ENCODE results near the gene TBC1D14. TPM values are rescaled to one million over a fixed set of nuclear protein-coding genes. Genes with fewer than 3 reads are reported as not detected.

Gene TBC1D14
- polyA plus RNA-seq, 2 donors = 13.4 to 23.2 TPM

Other genes with a start within 250 kb of the TBC1D14 start
- gene S100P, start 215.9 kb upstream of the TBC1D14 start, polyA plus RNA-seq = 100 to 1,000 TPM in 1 of 2 donors, 10 to 100 TPM in 1; 60.0 to 290 TPM
- 10 to 100 TPM; 47.1 to 54.9 TPM for gene MRFAP1L1, start 200.0 kb upstream of the TBC1D14 start, polyA plus RNA-seq
- gene BLOC1S4, start 193.7 kb upstream of the TBC1D14 start, polyA plus RNA-seq = 1 to 10 TPM; 5.4 to 9.9 TPM
- gene KIAA0232, start 127.1 kb upstream of the TBC1D14 start, polyA plus RNA-seq = 10 to 100 TPM in 1 of 2 donors, 1 to 10 TPM in 1; 9.3 to 10.5 TPM
- gene TADA2B, start 133.5 kb downstream of the TBC1D14 start, polyA plus RNA-seq = 1 to 10 TPM; 8.4 to 8.5 TPM
- 10 to 100 TPM; 21.7 to 37.8 TPM for gene GRPEL1, start 158.2 kb downstream of the TBC1D14 start, polyA plus RNA-seq

All from esophagus (tissue), 2 donors.